GM12892 (cell line): ENCODE results near the gene VMP1.

Experiments
- POLR2A ChIP-seq: IDR thresholded peaks from 2 replicates; pipeline ENCODE4 v1.6.1; 2011; ENCODE audit warnings: low read depth, low read length, control low read depth
- POLR2AphosphoS5 ChIP-seq: IDR thresholded peaks from 2 replicates; pipeline ENCODE4 v1.6.1; 2011; ENCODE audit warnings: low read depth, low read length, control low read depth
- TAF1 ChIP-seq: IDR thresholded peaks from 2 replicates; pipeline ENCODE4 v1.6.1; 2011; ENCODE audit warnings: low read depth, mild to moderate bottlenecking, control low read depth, low read length, borderline replicate concordance

- TF ChIP-seq POLR2A (no peak), POLR2AphosphoS5 (no peak), TAF1 (no peak)
Observed at GRCh38 chr17:59683283-59683682, 24.2 kb upstream of the VMP1 start.
